HepG2 (cell line): ENCODE measurements around the gene ME3. TPM values are rescaled to one million over a fixed set of nuclear protein-coding genes. Genes with fewer than 3 reads are reported as not detected.

ENCODE experiments used
- ATAC-seq: fragments of 200-7000 bp; cut with Tn5 transposase; 3 replicates; pipeline ENCODE4 v1.9.1; 2020; ENCODE audit warnings: mild to moderate bottlenecking, moderate library complexity
- BruUV-seq: library from RNA; stranded (reverse); fragments of 400-500 nt; replicated peaks from 2 replicates; lab custom pipeline; 2021; lab: Mats Ljungman, UMichigan
- CTCF ChIA-PET: fragments of 300-600 bp; formaldehyde crosslinking; extraction: SDS; loops from one replicate; lab custom pipeline; 2021; ENCODE audit warnings: low total read pairs, inconsistent platforms, low intra/inter-chr PET ratio; lab: Yijun Ruan, JAX
- POLR2A ChIA-PET: fragments of 350-600 bp; sonication (Branson Sonifier 250); formaldehyde crosslinking; loops from one replicate; lab custom pipeline; 2020; ENCODE audit warnings: antibody characterized with exemption, inconsistent platforms; lab: Yijun Ruan, JAX
- DNase-seq: peaks from one replicate; pipeline ENCODE4 v3.0.0-alpha.2; 2015; ENCODE audit warnings: low spot score
- FAIRE-seq: peaks from 3 replicates; lab custom pipeline; 2011; peaks lifted over from hg19 to GRCh38; lab: Jason Lieb, UNC
- H2AFZ ChIP-seq: one replicate; pipeline ENCODE4 v1.6.1; 2011; ENCODE audit warnings: low read length, inconsistent platforms
- H3K27ac ChIP-seq: fragments of 300-600 bp; 3 replicates; pipeline ENCODE4 v1.8.0; 2011; ENCODE audit warnings: mixed run types, mild to moderate bottlenecking, mixed read lengths, low read length, inconsistent platforms; ENCODE audit not compliant: insufficient read depth; ENCODE audit errors: extremely low read length
- H3K27me3 ChIP-seq, 2 experiments: fragments of 200-600 bp in 1 of 2; 2 replicates in 1 of 2; 3 replicates in 1 of 2; pipeline versions ENCODE4 v1.6.0 to v1.8.0; 2011; ENCODE audit warnings: low read length in 2 of 2, mild to moderate bottlenecking in 2 of 2, moderate library complexity in 2 of 2, inconsistent platforms in 1 of 2; ENCODE audit not compliant: insufficient read depth in 2 of 2, control insufficient read depth in 1 of 2
- H3K36me3 ChIP-seq, 2 experiments: fragments of 200-600 bp in 1 of 2; replicated peaks in 1 of 2; 2 replicates in 1 of 2; 3 replicates in 1 of 2; pipeline versions ENCODE4 v1.5.1 to v1.8.0; 2011; ENCODE audit warnings: low read length in 2 of 2, inconsistent platforms in 1 of 2; ENCODE audit not compliant: insufficient read depth in 2 of 2, control insufficient read depth in 1 of 2
- H3K4me1 ChIP-seq: 2 replicates; pipeline ENCODE4 v1.5.1; 2012; ENCODE audit warnings: low read length, inconsistent platforms; ENCODE audit not compliant: insufficient read depth
- H3K4me2 ChIP-seq: 2 replicates; pipeline ENCODE4 v1.6.0; 2011; ENCODE audit warnings: low read depth, low read length, inconsistent platforms
- H3K4me3 ChIP-seq, 3 experiments: fragments of 200-600 bp in 1 of 3; sonication (generic), shearing (Covaris generic) in 1 of 3; replicated peaks in 1 of 3; 2 replicates each; pipeline ENCODE4 v1.5.1; 2011 to 2016; ENCODE audit warnings: low read length in 3 of 3, inconsistent platforms in 2 of 3, low read depth in 2 of 3, mild to moderate bottlenecking in 2 of 3, control low read depth in 1 of 3, mixed read lengths in 1 of 3; ENCODE audit not compliant: insufficient read depth in 1 of 3
- H3K79me2 ChIP-seq: one replicate; pipeline ENCODE4 v1.6.1; 2011; ENCODE audit warnings: low read length, inconsistent platforms; ENCODE audit not compliant: insufficient read depth
- H3K9ac ChIP-seq: 2 replicates; pipeline ENCODE4 v1.6.0; 2011; ENCODE audit warnings: mild to moderate bottlenecking, low read depth, low read length, inconsistent platforms; ENCODE audit not compliant: insufficient read depth
- H3K9me3 ChIP-seq: 2 replicates; pipeline ENCODE4 v1.5.1; 2012; ENCODE audit warnings: mild to moderate bottlenecking, low read length
- H4K20me1 ChIP-seq: 2 replicates; pipeline ENCODE4 v1.6.0; 2011; ENCODE audit warnings: inconsistent platforms, mild to moderate bottlenecking, low read length, moderate library complexity; ENCODE audit not compliant: insufficient read depth
- ATM ChIP-seq: fragments of 450-650 bp; IDR thresholded peaks from 2 replicates; pipeline ENCODE4 v1.7.1; 2017; ENCODE audit warnings: mild to moderate bottlenecking, borderline replicate concordance
- MBNL3 ChIP-seq: fragments of 250-450 bp; sonication (Bioruptor Pico); conservative IDR thresholded peaks from 2 replicates; pipeline ENCODE4 v1.8.0; 2022; ENCODE audit warnings: mild to moderate bottlenecking, inconsistent platforms
- PRMT3 ChIP-seq: sonication (generic); formaldehyde crosslinking; IDR thresholded peaks from 2 replicates; pipeline ENCODE4 v1.8.1; 2022; ENCODE audit warnings: low read depth, mild to moderate bottlenecking, moderate library complexity, missing genetic modification reagents, borderline replicate concordance
- THYN1 ChIP-seq: sonication (generic); formaldehyde crosslinking; IDR thresholded peaks from 2 replicates; pipeline ENCODE4 v1.8.1; 2023; ENCODE audit warnings: low read depth, mild to moderate bottlenecking, moderate library complexity, missing genetic modification reagents, borderline replicate concordance
- ZBED4 ChIP-seq: sonication (generic); formaldehyde crosslinking; IDR thresholded peaks from 2 replicates; pipeline ENCODE4 v1.4.0; 2020; ENCODE audit warnings: missing genetic modification reagents, borderline replicate concordance
- ZBTB7B ChIP-seq: sonication (generic); formaldehyde crosslinking; IDR thresholded peaks from 2 replicates; pipeline ENCODE4 v1.4.0; 2020; ENCODE audit warnings: missing genetic modification reagents
- ZC3H4 ChIP-seq: sonication (generic); formaldehyde crosslinking; IDR thresholded peaks from 2 replicates; pipeline ENCODE4 v1.4.0; 2020; ENCODE audit warnings: missing genetic modification reagents, borderline replicate concordance
- ZMYM3 ChIP-seq: sonication (generic); formaldehyde crosslinking; IDR thresholded peaks from 2 replicates; pipeline ENCODE4 v1.5.1; 2020; ENCODE audit warnings: mild to moderate bottlenecking, missing genetic modification reagents
- WGBS: methylation state at CpG from one replicate; pipeline ENCODE4 v1.1.6; 2017; ENCODE audit warnings: low lambda C conversion rate; 5-methylcytosine and 5-hydroxymethylcytosine counted together
- in situ Hi-C: cut with HindIII; loops from 2 replicates; pipeline ENCODE4 v1.10.0; 2017; ENCODE audit warnings: low pct_unique_long_range_greater_than_20kb; ENCODE audit not compliant: extremely low pct_ligation_motif_present
- intact Hi-C: fragments of 100-400 bp; cut with micrococcal nuclease; formaldehyde crosslinking; loops from one replicate; pipeline ENCODE4 v1.10.0; 2022; ENCODE audit not compliant: unreplicated experiment
- polyA plus RNA-seq, 8 experiments: library from polyadenylated mRNA; depleted of rRNA in 3 of 8; stranded (reverse) in 7 of 8; unstranded in 1 of 8; fragments of >200 nt; fragmentation: Illumina TruSeq in 4 of 8; extraction: Trizol in 4 of 8; gene quantifications; 2 replicates each; pipeline versions ENCODE4 v1.2.1 to v1.2.3, GENCODE V29; 2011 to 2016; ENCODE audit warnings: low read depth in 4 of 8, missing spikeins in 1 of 8, mixed read lengths in 1 of 8; ENCODE audit not compliant: insufficient read depth in 1 of 8
- total RNA-seq, 5 experiments: library from RNA; depleted of rRNA; stranded (reverse); fragments of >200 nt; fragmentation: Illumina TruSeq; extraction: Trizol; gene quantifications; 2 replicates each; pipeline ENCODE4 v1.2.3, GENCODE V29; 2016; ENCODE audit warnings: low read depth in 1 of 5

Gene ME3
- total and polyA plus RNA-seq, 2 of the 13 experiments (the other 11 are each of a cell fraction or from before 2014, with no cell fraction given) = not detected

- Histone ChIP-seq H3K9ac (no peak overlapping the region), H3K4me1 (no peaks in the 10 kb centered on the region), H3K36me3 (no peaks in the 10 kb centered on the region), H3K9me3 (no peaks in the 10 kb centered on the region), H3K4me2 (no peak overlapping the region), H3K27me3 (peaks cover 0 to 28% of the 10 kb centered on the region in 2 experiments; a peak in 3 of 5 replicates), H3K4me3 (no peak overlapping the region), H2AFZ (no peak overlapping the region), H3K79me2 (no peaks in the 10 kb centered on the region), H3K27ac (no peak overlapping the region), H4K20me1 (no peaks in the 10 kb centered on the region)
- no peak for FAIRE-seq
- POLR2A ChIA-PET = no interaction called here
- no peak for DNase-seq
- TF ChIP-seq ZC3H4 (no peak), ATM (no peak), ZBTB7B (CRISPR knock-in tag) (no peak), THYN1 (CRISPR knock-in tag) (no peak), MBNL3 (CRISPR knock-in tag) (no peak), ZBED4 (no peak), PRMT3 (CRISPR knock-in tag) (no peak), ZMYM3 (no peak)
- intact Hi-C loops (no loop called here), in situ Hi-C loops (no loop called here)
- BruUV-seq = no TSS peak
- CTCF ChIA-PET = no interaction called here
- ATAC-seq = no peak
- WGBS = 0% methylated on average over 2 of the region's 2 CpGs
Observed at GRCh38 chr11:86625981-86626380, 46.4 kb downstream of the ME3 start.
